IMR-90 (cell line): ENCODE data around the gene DENND10.

ENCODE experiments used
- BHLHE40 ChIP-seq: fragments of 150-350 bp; IDR thresholded peaks from 2 replicates; pipeline ENCODE4 v1.6.1; 2016; ENCODE audit warnings: mild to moderate bottlenecking, low read depth, low read length
- CEBPB ChIP-seq: IDR thresholded peaks from 2 replicates; pipeline ENCODE4 v1.6.1; 2012; ENCODE audit warnings: low read depth, low read length, improper control_type of control experiment
- ELK1 ChIP-seq: fragments of 150-350 bp; IDR thresholded peaks from 2 replicates; pipeline ENCODE4 v1.6.1; 2016; ENCODE audit warnings: low read depth, mild to moderate bottlenecking, low read length, moderate library complexity, borderline replicate concordance
- FOS ChIP-seq: fragments of 150-350 bp; IDR thresholded peaks from 2 replicates; pipeline ENCODE4 v1.6.1; 2016; ENCODE audit warnings: low read depth, low read length
- MAFK ChIP-seq: IDR thresholded peaks from 2 replicates; pipeline ENCODE4 v1.6.1; 2012; ENCODE audit warnings: low read depth, low read length, improper control_type of control experiment
- MXI1 ChIP-seq: IDR thresholded peaks from 2 replicates; pipeline ENCODE4 v1.6.1; 2012; ENCODE audit warnings: low read depth, mild to moderate bottlenecking, low read length, moderate library complexity, borderline replicate concordance
- NFE2L2 ChIP-seq: fragments of 150-350 bp; IDR thresholded peaks from 2 replicates; pipeline ENCODE4 v1.6.1; 2016; ENCODE audit warnings: low read depth, mild to moderate bottlenecking, low read length
- POLR2A ChIP-seq: IDR thresholded peaks from 2 replicates; pipeline ENCODE4 v1.6.1; 2012; ENCODE audit warnings: mild to moderate bottlenecking, low read depth, low read length
- RAD21 ChIP-seq: IDR thresholded peaks from 2 replicates; pipeline ENCODE4 v1.6.1; 2012; ENCODE audit warnings: low read length, improper control_type of control experiment
- RCOR1 ChIP-seq: IDR thresholded peaks from 2 replicates; pipeline ENCODE4 v1.6.1; 2012; ENCODE audit warnings: mild to moderate bottlenecking, low read length, improper control_type of control experiment; ENCODE audit not compliant: insufficient replicate concordance
- RFX5 ChIP-seq: IDR thresholded peaks from 2 replicates; pipeline ENCODE4 v1.8.0; 2012; ENCODE audit warnings: low read depth, mild to moderate bottlenecking, low read length, moderate library complexity
- USF2 ChIP-seq: fragments of 150-350 bp; IDR thresholded peaks from 2 replicates; pipeline ENCODE4 v1.6.1; 2017; ENCODE audit warnings: mild to moderate bottlenecking, antibody characterized with exemption, low read length, low read depth
- TF ChIP-seq, protein P1 (sequence below): conservative IDR thresholded peaks from 2 replicates; pipeline ENCODE4 v1.5.1; 2012; ENCODE audit warnings: mild to moderate bottlenecking, low read depth, low read length, improper control_type of control experiment

GRCh38 chr10:119060107-119060506 is 43.8 kb upstream of the DENND10 start:
- TF ChIP-seq ELK1 (no peak), POLR2A (no peak), CEBPB (no peak), BHLHE40 (no peak), RFX5 (no peak), FOS (no peak), RCOR1 (no peak), NFE2L2 (no peak), MAFK (no peak), RAD21 (no peak), USF2 (no peak), MXI1 (no peak)
- TF ChIP-seq, protein P1, sequence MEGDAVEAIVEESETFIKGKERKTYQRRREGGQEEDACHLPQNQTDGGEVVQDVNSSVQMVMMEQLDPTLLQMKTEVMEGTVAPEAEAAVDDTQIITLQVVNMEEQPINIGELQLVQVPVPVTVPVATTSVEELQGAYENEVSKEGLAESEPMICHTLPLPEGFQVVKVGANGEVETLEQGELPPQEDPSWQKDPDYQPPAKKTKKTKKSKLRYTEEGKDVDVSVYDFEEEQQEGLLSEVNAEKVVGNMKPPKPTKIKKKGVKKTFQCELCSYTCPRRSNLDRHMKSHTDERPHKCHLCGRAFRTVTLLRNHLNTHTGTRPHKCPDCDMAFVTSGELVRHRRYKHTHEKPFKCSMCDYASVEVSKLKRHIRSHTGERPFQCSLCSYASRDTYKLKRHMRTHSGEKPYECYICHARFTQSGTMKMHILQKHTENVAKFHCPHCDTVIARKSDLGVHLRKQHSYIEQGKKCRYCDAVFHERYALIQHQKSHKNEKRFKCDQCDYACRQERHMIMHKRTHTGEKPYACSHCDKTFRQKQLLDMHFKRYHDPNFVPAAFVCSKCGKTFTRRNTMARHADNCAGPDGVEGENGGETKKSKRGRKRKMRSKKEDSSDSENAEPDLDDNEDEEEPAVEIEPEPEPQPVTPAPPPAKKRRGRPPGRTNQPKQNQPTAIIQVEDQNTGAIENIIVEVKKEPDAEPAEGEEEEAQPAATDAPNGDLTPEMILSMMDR, result no peak
